ENCODE data around the gene DCTN5.

DNA sequence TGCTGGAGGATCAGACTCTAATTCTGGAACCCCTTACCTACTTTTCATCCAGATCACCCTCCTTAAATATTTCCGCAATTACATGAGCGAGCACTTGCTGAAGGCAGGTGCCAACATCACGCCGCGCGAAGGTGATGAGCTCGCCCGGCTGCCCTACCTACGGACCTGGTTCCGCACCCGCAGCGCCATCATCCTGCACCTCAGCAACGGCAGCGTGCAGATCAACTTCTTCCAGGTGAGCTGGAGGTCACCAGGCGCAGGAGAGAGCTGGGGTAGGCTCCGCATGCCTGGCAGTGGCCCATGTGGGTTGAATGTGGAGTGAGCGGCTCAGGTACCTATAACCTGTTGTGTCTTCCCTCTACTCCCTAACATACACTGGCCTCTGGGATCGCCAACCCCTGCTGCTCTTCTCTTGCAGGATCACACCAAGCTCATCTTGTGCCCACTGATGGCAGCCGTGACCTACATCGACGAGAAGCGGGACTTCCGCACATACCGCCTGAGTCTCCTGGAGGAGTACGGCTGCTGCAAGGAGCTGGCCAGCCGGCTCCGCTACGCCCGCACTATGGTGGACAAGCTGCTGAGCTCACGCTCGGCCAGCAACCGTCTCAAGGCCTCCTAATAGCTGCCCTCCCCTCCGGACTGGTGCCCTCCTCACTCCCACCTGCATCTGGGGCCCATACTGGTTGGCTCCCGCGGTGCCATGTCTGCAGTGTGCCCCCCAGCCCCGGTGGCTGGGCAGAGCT lies 48.3 kb downstream of the DCTN5 start:
- TF ChIP-seq, protein P1, sequence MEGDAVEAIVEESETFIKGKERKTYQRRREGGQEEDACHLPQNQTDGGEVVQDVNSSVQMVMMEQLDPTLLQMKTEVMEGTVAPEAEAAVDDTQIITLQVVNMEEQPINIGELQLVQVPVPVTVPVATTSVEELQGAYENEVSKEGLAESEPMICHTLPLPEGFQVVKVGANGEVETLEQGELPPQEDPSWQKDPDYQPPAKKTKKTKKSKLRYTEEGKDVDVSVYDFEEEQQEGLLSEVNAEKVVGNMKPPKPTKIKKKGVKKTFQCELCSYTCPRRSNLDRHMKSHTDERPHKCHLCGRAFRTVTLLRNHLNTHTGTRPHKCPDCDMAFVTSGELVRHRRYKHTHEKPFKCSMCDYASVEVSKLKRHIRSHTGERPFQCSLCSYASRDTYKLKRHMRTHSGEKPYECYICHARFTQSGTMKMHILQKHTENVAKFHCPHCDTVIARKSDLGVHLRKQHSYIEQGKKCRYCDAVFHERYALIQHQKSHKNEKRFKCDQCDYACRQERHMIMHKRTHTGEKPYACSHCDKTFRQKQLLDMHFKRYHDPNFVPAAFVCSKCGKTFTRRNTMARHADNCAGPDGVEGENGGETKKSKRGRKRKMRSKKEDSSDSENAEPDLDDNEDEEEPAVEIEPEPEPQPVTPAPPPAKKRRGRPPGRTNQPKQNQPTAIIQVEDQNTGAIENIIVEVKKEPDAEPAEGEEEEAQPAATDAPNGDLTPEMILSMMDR (IDR thresholded peaks at IDR 0.05) = no peak
- TF ChIP-seq JUNB (IDR thresholded peaks at IDR 0.05) = no peak
- no peak for TF ChIP-seq CHD4 (IDR thresholded peaks at IDR 0.05; ENCODE audit: borderline replicate concordance)
- TF ChIP-seq ZNF302 (CRISPR knock-in tag; IDR thresholded peaks at IDR 0.05) = no peak
- TF ChIP-seq RNF2 (IDR thresholded peaks at IDR 0.05; ENCODE audit: borderline replicate concordance, low read depth) = no peak
- no peak for TF ChIP-seq RAD21 (conservative IDR thresholded peaks at IDR 0.05 in 1 of 2, IDR thresholded peaks at IDR 0.05 in 1 of 2)
- TF ChIP-seq POLR2A (IDR thresholded peaks at IDR 0.05; ENCODE audit: low read length) = no peak
- TF ChIP-seq PHF8 (IDR thresholded peaks at IDR 0.05; ENCODE audit: borderline replicate concordance, low read depth) = no peak
- no peak for TF ChIP-seq BHLHE40 (IDR thresholded peaks at IDR 0.05; ENCODE audit: low read depth, low read length)

All from A549 (cell line).